Right lobe of liver (tissue), 6 donors: Measurements from ENCODE around the gene QPRT. TPM values are rescaled to one million over a fixed set of nuclear protein-coding genes. Genes with fewer than 3 reads are reported as not detected.
"Not testable (repeated sequence)": the region's sequence is repeated elsewhere in the genome, so short reads cannot be mapped to it uniquely, and the experiment has no call there.

ENCODE experiments used
- ATAC-seq, 4 donors: fragments of 200-7000 bp; cut with Tn5 transposase; one replicate each; pipeline ENCODE4 v1.9.1; 2020; ENCODE audit warnings: mild to moderate bottlenecking in 4 of 4, moderate library complexity in 4 of 4
- DNase-seq, 3 donors: peaks; one replicate each; pipeline ENCODE4 v3.0.0-alpha.2; 2020
- H3K27ac ChIP-seq, 3 donors: fragments of 200-600 bp; one replicate each; pipeline ENCODE4 v1.8.0; 2022
- H3K27me3 ChIP-seq, 2 donors: fragments of 200-600 bp; one replicate each; pipeline ENCODE4 v1.8.0; 2022
- H3K36me3 ChIP-seq, 4 donors: fragments of 200-600 bp; sonication (generic) in 1 of 4; one replicate each; pipeline versions ENCODE4 v1.5.1 to v1.8.0; 2017 to 2022; ENCODE audit warnings: control low read depth in 1 of 4
- H3K4me1 ChIP-seq, 4 donors: fragments of 200-600 bp; sonication (generic) in 1 of 4; one replicate each; pipeline versions ENCODE4 v1.5.1 to v1.8.0; 2017 to 2022; ENCODE audit warnings: control low read depth in 1 of 4
- H3K4me3 ChIP-seq, 3 donors: fragments of 200-600 bp; one replicate each; pipeline ENCODE4 v1.8.0; 2022
- H3K9me3 ChIP-seq, 4 donors: fragments of 200-600 bp; sonication (generic) in 1 of 4; one replicate each; pipeline versions ENCODE4 v1.5.1 to v1.8.0; 2017 to 2022; ENCODE audit warnings: control low read depth in 1 of 4
- CTCF ChIP-seq, 4 donors: fragments of 200-600 bp in 3 of 4; fragments of 450-650 bp in 1 of 4; IDR thresholded peaks; one replicate each; pipeline versions ENCODE4 v1.5.1 to v1.8.0; 2016 to 2022; ENCODE audit warnings: antibody characterized with exemption in 4 of 4, mild to moderate bottlenecking in 2 of 4
- POLR2A ChIP-seq: fragments of 450-650 bp; IDR thresholded peaks from one replicate; pipeline ENCODE4 v1.6.1; 2017; ENCODE audit warnings: antibody characterized with exemption, mild to moderate bottlenecking
- WGBS: methylation state at CpG from one replicate; pipeline ENCODE4 v1.1.6; 2018; ENCODE audit warnings: low coverage, low lambda C conversion rate; ENCODE audit not compliant: insufficient coverage; ENCODE audit errors: missing lambda C conversion rate; 5-methylcytosine and 5-hydroxymethylcytosine counted together
- intact Hi-C, 2 donors: fragments of 100-400 bp; cut with DNase I; formaldehyde crosslinking; loops; one replicate each; pipeline versions ENCODE4 v1.11.2 to v1.14.1; 2022
- total RNA-seq, 6 experiments: library from RNA; depleted of rRNA in 2 of 6; stranded (reverse); fragments of >200 nt in 2 of 6; fragmentation: NEBNext Ultra II Directional in 3 of 6; extraction: Animal tissue kit (Norgen Biotek cat#: 25700) in 3 of 6; gene quantifications; one replicate each; pipeline versions ENCODE4 v1.1.0 to v1.2.4, GENCODE V29; 2016 to 2023
- donor health status: DM: no; HTN: yes; CAD: no.
- donor health status: DM: no; HTN: no; CAD: no.
- donor health status: DM: no; HTN: no; CAD: no.
- donor health status: DM: no; HTN: yes; CAD: no.
- donor health status: DM: no; HTN: yes; CAD: no.

Gene QPRT
- total RNA-seq, 6 experiments from 2014 or later, result 95.2 to 154 (median 128) TPM

GRCh38 chr16:29705030-29705429 lies 26.1 kb downstream of the QPRT start:
- Histone ChIP-seq H3K4me3 (no peak overlapping the region), H3K27me3 (no peaks in the 10 kb centered on the region), H3K9me3 (no peaks in the 10 kb centered on the region), H3K36me3 (no peaks in the 10 kb centered on the region), H3K4me1 (peaks cover 0 to under 1% (median 0%) of the 10 kb centered on the region in 4 donors), H3K27ac (no peak overlapping the region)
- DNase-seq (no peak), ATAC-seq (no peak)
- TF ChIP-seq CTCF (IDR thresholded peaks at IDR 0.05), result no peak
- intact Hi-C loops, result no loop called here
- 54% methylated on average over 2 of the region's 2 CpGs for WGBS

DNA sequence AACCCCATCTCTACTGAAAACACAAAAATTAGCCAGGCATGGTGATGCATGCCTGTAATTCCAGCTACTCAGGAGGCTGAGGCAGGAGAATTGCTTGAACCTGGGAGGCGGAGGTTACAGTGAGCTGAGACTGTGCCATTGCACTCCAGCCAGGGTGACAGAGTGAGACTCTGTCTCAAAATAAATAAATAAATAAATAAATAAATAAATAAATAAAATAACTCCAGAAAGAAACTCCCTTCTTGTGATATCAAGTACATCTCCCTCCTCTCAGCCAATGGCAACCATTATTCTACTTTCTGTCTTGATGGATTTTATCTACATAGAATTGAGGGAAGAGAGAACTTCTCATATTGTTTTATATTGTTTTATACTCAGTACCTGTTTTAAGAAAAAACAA lies 28.2 kb downstream of the QPRT start:
- H3K4me3 ChIP-seq, ATAC-seq, H3K9me3 ChIP-seq, H3K36me3 ChIP-seq, H3K27ac ChIP-seq, H3K27me3 ChIP-seq, H3K4me1 ChIP-seq, intact Hi-C loops, DNase-seq: not testable (repeated sequence)
- WGBS, result no CpG with 5 or more reads among the region's 1 CpG

DNA sequence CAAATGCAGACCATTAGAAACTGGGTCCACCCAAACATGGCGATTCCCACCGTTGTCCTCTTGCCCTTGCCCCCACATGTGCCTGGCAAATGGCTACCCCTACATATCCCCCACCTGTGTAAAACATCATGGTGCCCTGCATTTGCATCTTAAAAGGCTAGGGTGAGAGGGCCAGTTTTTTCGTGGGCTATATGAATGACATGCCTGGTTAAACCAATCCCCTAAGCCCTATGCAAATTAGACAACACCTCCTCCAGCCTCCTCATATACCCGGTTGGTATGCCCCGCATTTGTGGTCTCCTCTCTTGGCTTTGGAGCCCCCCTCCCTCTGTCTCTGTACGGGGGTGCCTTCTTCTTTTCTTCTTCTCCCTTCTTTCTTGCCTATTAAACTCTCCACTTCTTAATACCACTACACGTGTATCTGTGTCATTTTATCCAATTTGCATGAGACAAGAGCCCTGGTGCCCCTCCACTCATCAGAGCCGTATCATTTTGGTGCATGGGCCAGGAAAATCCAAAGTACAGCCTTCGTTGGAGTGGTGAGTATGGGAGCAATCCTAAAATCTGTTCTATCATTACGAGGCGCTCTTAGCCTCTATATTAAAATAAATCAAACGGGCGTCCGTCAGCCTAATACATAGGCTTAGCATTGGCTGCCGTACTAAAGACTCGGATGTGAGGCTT lies 30.1 kb downstream of the QPRT start:
- TF ChIP-seq POLR2A (no peak), CTCF (IDR thresholded peaks at IDR 0.05) (no peak)
- Histone ChIP-seq H3K36me3 (no peaks in the 10 kb centered on the region), H3K4me3 (no peak overlapping the region), H3K27ac (no peak overlapping the region), H3K27me3 (no peaks in the 10 kb centered on the region), H3K9me3 (no peaks in the 10 kb centered on the region), H3K4me1 (peaks cover 0 to 9% (median 0%) of the 10 kb centered on the region in 4 donors)
- DNase-seq (no peak), ATAC-seq (no peak)
- 67% methylated on average over 15 of the region's 16 CpGs for WGBS
- intact Hi-C loops, result no loop called here

- H3K27me3 ChIP-seq, H3K4me3 ChIP-seq, H3K27ac ChIP-seq, intact Hi-C loops, ATAC-seq, H3K36me3 ChIP-seq, H3K4me1 ChIP-seq, DNase-seq, H3K9me3 ChIP-seq: not testable (repeated sequence)
- 67% methylated on average over 5 of the region's 6 CpGs for WGBS
These were observed 30.7 kb downstream of the QPRT start for GRCh38 chr16:29709657-29710056.

GRCh38 chr16:29710227-29711219 lies 31.5 kb downstream of the QPRT start:
- Histone ChIP-seq H3K27ac (no peak overlapping the region), H3K4me3 (no peak overlapping the region), H3K4me1 (peaks cover 0 to 9% (median 0%) of the 10 kb centered on the region in 4 donors), H3K9me3 (no peaks in the 10 kb centered on the region), H3K36me3 (no peaks in the 10 kb centered on the region), H3K27me3 (no peaks in the 10 kb centered on the region)
- no peak for TF ChIP-seq POLR2A
- peak; percentile 61 to 76 (median 64) for TF ChIP-seq CTCF (IDR thresholded peaks at IDR 0.05)
- intact Hi-C loops, result no loop called here
- DNase-seq, result no peak
- peak; percentile 92 to 99 (median 96) for ATAC-seq
- 33% methylated on average over 13 of the region's 17 CpGs for WGBS
